ENCODE measurements around the gene CHPF. TPM values are rescaled to one million over a fixed set of nuclear protein-coding genes. Genes with fewer than 3 reads are reported as not detected.

CHPF gene
- total RNA-seq, 1 donor from 2014 or later = 81.0 TPM

- Mint-ChIP-seq H3K36me3 (peaks cover 8% of the 10 kb centered on the region), H3K27ac (no peak overlapping the region), H3K27me3 (ENCODE audit: low read depth) (peaks cover 11% of the 10 kb centered on the region), H3K4me1 (peaks cover 3% of the 10 kb centered on the region), H3K4me3 (no peak overlapping the region), H3K9me3 (no peaks in the 10 kb centered on the region)
- no peak for TF ChIP-seq CTCF (IDR thresholded peaks at IDR 0.05; ENCODE audit: unreplicated experiment)
- no peak for DNase-seq (ENCODE audit: low spot score in 2 of 2, unreplicated experiment in 2 of 2)
Observed at GRCh38 chr2:219536425-219536824, 7.2 kb downstream of the CHPF start.

DNA sequence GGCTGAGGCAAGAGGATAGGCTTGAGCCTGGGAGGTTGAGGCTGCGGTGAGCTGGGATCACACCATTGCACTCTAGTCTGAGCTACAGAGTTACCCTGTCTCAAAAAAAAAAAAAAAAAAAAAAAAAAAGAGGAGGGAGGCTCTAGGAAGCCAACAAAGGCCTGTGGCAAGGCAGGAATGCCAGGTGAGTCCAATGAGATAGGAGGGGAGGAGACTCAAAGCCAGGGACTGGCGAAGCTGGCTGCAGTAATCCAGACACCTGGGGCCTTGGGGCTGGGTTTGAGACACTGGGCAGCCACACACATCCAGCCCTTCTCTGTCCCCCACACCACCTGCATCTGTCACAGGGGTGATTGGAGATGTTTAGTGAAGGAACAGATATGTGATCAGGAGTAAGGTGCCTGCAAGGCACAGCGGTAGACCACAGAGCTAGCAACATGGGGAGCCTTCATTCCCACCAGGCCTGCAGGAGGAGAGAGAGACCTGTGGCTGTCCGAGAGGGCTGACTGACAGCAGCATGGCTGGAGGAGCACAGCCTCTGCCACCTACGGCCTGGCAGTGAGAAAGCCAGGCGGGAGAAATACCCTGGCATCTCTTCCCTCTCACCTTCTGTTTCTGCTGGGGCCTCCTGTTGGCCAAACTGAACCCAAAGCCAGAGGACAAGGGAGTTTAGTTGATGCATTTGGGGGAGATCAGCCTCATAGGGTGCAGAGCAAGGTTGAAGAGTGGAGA is 9.5 kb downstream of the CHPF start:
- no peak for TF ChIP-seq CTCF (IDR thresholded peaks at IDR 0.05; ENCODE audit: unreplicated experiment)
- H3K4me1 Mint-ChIP-seq = peaks cover 3% of the 10 kb centered on the region
- H3K4me3 Mint-ChIP-seq = no peak overlapping the region
- H3K27ac Mint-ChIP-seq = no peak overlapping the region
- H3K36me3 Mint-ChIP-seq = peaks cover 5% of the 10 kb centered on the region
- no peak for DNase-seq (ENCODE audit: low spot score in 2 of 2, unreplicated experiment in 2 of 2)
- H3K9me3 Mint-ChIP-seq = no peaks in the 10 kb centered on the region
- peaks cover 33% of the 10 kb centered on the region for H3K27me3 Mint-ChIP-seq (ENCODE audit: low read depth)

GRCh38 chr2:219532378-219532649 is 11.3 kb downstream of the CHPF start:
- Mint-ChIP-seq H3K9me3 (no peaks in the 10 kb centered on the region), H3K4me3 (no peak overlapping the region), H3K36me3 (no peaks in the 10 kb centered on the region), H3K4me1 (peaks cover under 1% of the 10 kb centered on the region), H3K27ac (no peak overlapping the region), H3K27me3 (ENCODE audit: low read depth) (peaks cover 51% of the 10 kb centered on the region)
- no peak for TF ChIP-seq CTCF (IDR thresholded peaks at IDR 0.05; ENCODE audit: unreplicated experiment)
- no peak for DNase-seq (ENCODE audit: low spot score in 2 of 2, unreplicated experiment in 2 of 2)

DNA sequence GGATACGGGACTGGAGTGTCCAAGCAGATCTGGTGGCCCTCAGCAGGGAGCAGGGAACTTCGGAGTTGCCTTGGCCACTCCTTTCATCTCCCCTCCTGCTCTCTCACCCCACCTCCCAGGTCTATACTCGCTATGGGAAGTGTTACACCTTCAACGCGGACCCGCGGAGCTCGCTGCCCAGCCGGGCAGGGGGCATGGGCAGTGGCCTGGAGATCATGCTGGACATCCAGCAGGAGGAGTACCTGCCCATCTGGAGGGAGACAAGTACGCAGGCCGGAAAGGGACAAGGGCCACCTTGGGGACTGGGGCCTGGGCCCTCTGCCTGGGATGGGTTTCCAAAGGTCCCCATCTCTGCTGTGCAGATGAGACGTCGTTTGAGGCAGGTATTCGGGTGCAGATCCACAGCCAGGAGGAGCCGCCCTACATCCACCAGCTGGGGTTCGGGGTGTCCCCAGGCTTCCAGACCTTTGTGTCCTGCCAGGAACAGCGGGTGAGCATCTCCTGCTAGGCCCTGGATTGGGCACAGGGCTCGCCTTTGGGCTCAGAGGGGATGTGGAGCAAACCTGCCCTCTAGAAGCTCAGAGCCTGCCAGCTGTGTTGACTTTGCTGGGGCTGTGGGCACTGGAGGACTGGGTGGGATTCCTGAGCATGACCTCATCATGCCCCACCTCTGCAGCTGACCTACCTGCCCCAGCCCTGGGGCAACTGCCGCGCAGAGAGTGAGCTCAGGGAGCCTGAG is 11.8 kb downstream of the CHPF start:
- H3K27ac Mint-ChIP-seq = no peak overlapping the region

More for the DNA sequence above, 11.8 kb downstream of the CHPF start:
- peaks cover 56% of the 10 kb centered on the region for H3K27me3 Mint-ChIP-seq (ENCODE audit: low read depth)
- DNase-seq (ENCODE audit: low spot score in 2 of 2, unreplicated experiment in 2 of 2) = no peak
- no peaks in the 10 kb centered on the region for H3K9me3 Mint-ChIP-seq
- H3K4me1 Mint-ChIP-seq = peaks cover 4% of the 10 kb centered on the region
- no peak for TF ChIP-seq CTCF (IDR thresholded peaks at IDR 0.05; ENCODE audit: unreplicated experiment)
- H3K36me3 Mint-ChIP-seq = no peaks in the 10 kb centered on the region
- no peak overlapping the region for H3K4me3 Mint-ChIP-seq
